Mesendoderm (in vitro differentiated cells): ENCODE results near the gene NTRK3.

Source experiments
- DNase-seq: peaks from one replicate; pipeline ENCODE4 v3.0.0; 2013
- H2AK5ac ChIP-seq: 2 replicates; pipeline ENCODE4 v1.6.1; 2013; ENCODE audit warnings: low read length, inconsistent platforms
- H2BK120ac ChIP-seq: 2 replicates; pipeline ENCODE4 v1.6.1; 2013; ENCODE audit warnings: low read depth, mild to moderate bottlenecking, low read length, moderate library complexity, mixed read lengths
- H2BK15ac ChIP-seq: replicated peaks from 2 replicates; pipeline ENCODE4 v1.6.1; 2013; ENCODE audit warnings: low read depth, mild to moderate bottlenecking, moderate library complexity
- H2BK5ac ChIP-seq: 2 replicates; pipeline ENCODE4 v1.6.1; 2013; ENCODE audit warnings: low read length, inconsistent platforms
- H3K18ac ChIP-seq: 2 replicates; pipeline ENCODE4 v1.6.1; 2013; ENCODE audit warnings: mild to moderate bottlenecking, low read length, mixed read lengths
- H3K23ac ChIP-seq: one replicate; pipeline ENCODE4 v1.6.1; 2013; ENCODE audit warnings: low read length
- H3K27ac ChIP-seq: 2 replicates; pipeline ENCODE4 v1.5.1; 2013; ENCODE audit warnings: low read depth, mild to moderate bottlenecking, inconsistent platforms, low read length, moderate library complexity
- H3K27me3 ChIP-seq: 2 replicates; pipeline ENCODE4 v1.6.1; 2013; ENCODE audit warnings: low read length, control low read depth, mild to moderate bottlenecking, inconsistent platforms; ENCODE audit not compliant: insufficient read depth, poor library complexity
- H3K36me3 ChIP-seq: 2 replicates; pipeline ENCODE4 v1.6.1; 2013; ENCODE audit warnings: low read length, inconsistent platforms; ENCODE audit not compliant: control insufficient read depth, insufficient read depth
- H3K4ac ChIP-seq: one replicate; pipeline ENCODE4 v1.6.1; 2013; ENCODE audit warnings: low read depth, mild to moderate bottlenecking, low read length, moderate library complexity
- H3K4me1 ChIP-seq: 2 replicates; pipeline ENCODE4 v1.6.1; 2013; ENCODE audit warnings: low read depth, low read length, inconsistent platforms; ENCODE audit not compliant: control insufficient read depth
- H3K4me2 ChIP-seq: 2 replicates; pipeline ENCODE4 v1.6.1; 2013; ENCODE audit warnings: low read length
- H3K4me3 ChIP-seq: 2 replicates; pipeline ENCODE4 v1.5.1; 2013; ENCODE audit warnings: mild to moderate bottlenecking, low read length
- H3K56ac ChIP-seq: one replicate; pipeline ENCODE4 v1.6.1; 2013; ENCODE audit warnings: low read length
- H3K79me1 ChIP-seq: 2 replicates; pipeline ENCODE4 v1.6.1; 2013; ENCODE audit warnings: low read length, inconsistent platforms
- H3K79me2 ChIP-seq: 2 replicates; pipeline ENCODE4 v1.6.1; 2013; ENCODE audit warnings: mild to moderate bottlenecking, low read length; ENCODE audit not compliant: control insufficient read depth, insufficient read depth
- H3K9ac ChIP-seq: 2 replicates; pipeline ENCODE4 v1.6.1; 2013; ENCODE audit warnings: low read length, inconsistent platforms
- H4K5ac ChIP-seq: one replicate; pipeline ENCODE4 v1.6.1; 2013; ENCODE audit warnings: low read length
- H4K8ac ChIP-seq: one replicate; pipeline ENCODE4 v1.6.1; 2013; ENCODE audit warnings: low read depth, mild to moderate bottlenecking, control low read depth, low read length, moderate library complexity
- WGBS: extraction: QIAGEN DNeasy Blood & Tissue Kit; methylation state at CpG from one replicate; pipeline ENCODE4 v1.1.7; 2013; ENCODE audit warnings: low lambda C conversion rate, missing lambda C conversion rate; ENCODE audit not compliant: insufficient coverage; ENCODE audit errors: extremely low coverage; 5-methylcytosine and 5-hydroxymethylcytosine counted together

Gene NTRK3

DNA sequence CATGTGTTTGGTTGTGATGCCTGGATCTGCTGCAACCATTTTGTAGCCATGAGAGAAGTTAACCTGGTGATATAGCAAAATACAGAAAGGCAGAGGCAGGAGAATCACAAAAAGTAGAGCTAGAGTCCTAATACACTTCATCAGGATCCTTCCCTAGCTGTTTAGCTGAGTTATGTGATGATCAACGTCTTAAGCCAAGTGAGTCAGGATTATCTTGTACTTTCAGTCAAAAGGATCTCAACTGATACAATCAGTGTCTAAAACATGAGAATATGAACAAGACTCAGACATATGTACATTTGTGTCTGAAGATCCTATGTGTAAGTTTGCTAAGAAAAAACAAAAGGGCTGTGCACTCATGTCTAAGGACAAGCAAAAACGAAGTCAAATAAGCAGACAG, 236.9 kb downstream of the NTRK3 start:
- H2BK120ac ChIP-seq: no peak overlapping the region
- no peak overlapping the region for H2AK5ac ChIP-seq
- H2BK15ac ChIP-seq: no peak overlapping the region
- no peak overlapping the region for H3K9ac ChIP-seq
- no peak overlapping the region for H4K8ac ChIP-seq
- H3K36me3 ChIP-seq: no peaks in the 10 kb centered on the region
- H3K4me1 ChIP-seq: no peaks in the 10 kb centered on the region
- H3K56ac ChIP-seq: no peak overlapping the region
- no peak overlapping the region for H4K5ac ChIP-seq
- no peak overlapping the region for H3K4me3 ChIP-seq
- no peak overlapping the region for H3K4ac ChIP-seq
- H3K18ac ChIP-seq: no peak overlapping the region
- no peak for DNase-seq
- H3K79me2 ChIP-seq: no peaks in the 10 kb centered on the region
- H3K23ac ChIP-seq: no peak overlapping the region
- H3K27me3 ChIP-seq: no peaks in the 10 kb centered on the region
- H3K4me2 ChIP-seq: no peak overlapping the region
- no CpG with 5 or more reads among the region's 2 CpGs for WGBS
- no peak overlapping the region for H3K27ac ChIP-seq
- no peaks in the 10 kb centered on the region for H3K79me1 ChIP-seq
- no peak overlapping the region for H2BK5ac ChIP-seq

DNA sequence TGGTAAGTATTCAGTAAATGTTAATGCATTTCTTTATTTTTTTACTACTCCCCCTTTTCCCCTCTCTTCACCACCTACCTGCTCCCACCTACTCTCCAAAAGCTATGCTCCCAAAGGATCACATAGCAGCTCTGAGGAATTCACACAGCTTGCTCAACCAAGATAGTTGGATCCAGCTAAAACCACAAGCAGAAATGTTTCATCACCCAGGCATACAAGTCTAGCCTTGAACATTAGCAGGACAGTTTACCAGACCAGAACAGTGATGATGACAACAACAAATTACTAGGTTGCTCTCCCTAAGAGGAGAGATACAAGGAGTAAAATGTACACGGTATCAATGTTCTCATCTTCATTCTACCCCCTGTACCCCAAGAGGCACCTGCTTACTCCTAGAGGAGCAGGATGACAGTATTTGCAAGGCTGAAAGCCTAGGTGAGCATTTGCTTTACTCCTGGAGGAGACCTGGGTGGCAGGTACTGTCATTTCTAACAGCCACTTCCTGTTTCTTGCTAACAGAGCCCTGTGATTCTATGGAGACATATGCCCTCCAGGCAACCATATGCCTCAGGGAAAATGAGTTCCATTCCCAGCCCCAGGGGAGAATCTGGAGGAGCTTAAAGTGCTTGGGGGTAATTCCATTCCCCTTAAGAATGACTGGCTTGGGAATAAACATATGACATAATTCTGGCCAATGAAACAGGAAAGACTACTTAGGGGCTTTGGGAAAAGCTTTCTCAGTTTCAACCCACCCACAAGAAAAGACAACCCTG, 237.5 kb downstream of the NTRK3 start:
- DNase-seq: peak; percentile 31
- WGBS: no CpG with 5 or more reads among the region's 1 CpG
- no peak overlapping the region for H3K56ac ChIP-seq

DNA sequence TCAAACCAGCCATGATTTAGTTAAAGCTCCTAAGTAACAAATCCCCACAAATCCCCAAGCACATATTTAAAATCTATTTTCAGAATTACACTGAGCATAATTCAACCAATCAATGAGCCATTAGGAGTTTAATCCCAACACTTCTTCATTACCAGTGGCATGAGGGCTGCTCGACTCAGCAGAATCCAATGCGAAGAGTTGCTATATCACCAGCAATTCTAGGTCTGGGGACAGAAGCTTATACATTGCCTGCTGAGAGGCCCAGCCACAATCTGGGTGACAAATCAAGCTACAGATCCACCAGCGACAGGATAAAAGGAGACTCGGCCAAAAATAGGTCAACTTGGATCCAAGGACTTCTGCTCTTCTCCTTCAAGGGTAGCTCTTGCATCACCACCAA, 238.8 kb downstream of the NTRK3 start:
- no CpG with 5 or more reads among the region's 4 CpGs for WGBS
- no peak overlapping the region for H2AK5ac ChIP-seq
- H3K4me2 ChIP-seq: no peak overlapping the region
- no peak overlapping the region for H2BK120ac ChIP-seq
- H3K36me3 ChIP-seq: no peaks in the 10 kb centered on the region
- H3K9ac ChIP-seq: no peak overlapping the region
- no peak overlapping the region for H2BK5ac ChIP-seq
- no peak overlapping the region for H3K18ac ChIP-seq
- no peaks in the 10 kb centered on the region for H3K79me2 ChIP-seq
- no peak overlapping the region for H4K5ac ChIP-seq
- no peaks in the 10 kb centered on the region for H3K79me1 ChIP-seq
- H3K4me3 ChIP-seq: no peak overlapping the region
- H3K27ac ChIP-seq: no peak overlapping the region
- H3K4me1 ChIP-seq: no peaks in the 10 kb centered on the region
- no peak overlapping the region for H3K4ac ChIP-seq
- no peak for DNase-seq
- H3K27me3 ChIP-seq: no peaks in the 10 kb centered on the region
- H2BK15ac ChIP-seq: no peak overlapping the region
- H4K8ac ChIP-seq: no peak overlapping the region
- no peak overlapping the region for H3K56ac ChIP-seq
- H3K23ac ChIP-seq: no peak overlapping the region

More for the DNA sequence above, 237.5 kb downstream of the NTRK3 start:
- Histone ChIP-seq H3K23ac (no peak overlapping the region), H2BK5ac (no peak overlapping the region), H2AK5ac (no peak overlapping the region), H3K18ac (no peak overlapping the region), H3K36me3 (no peaks in the 10 kb centered on the region), H3K27ac (no peak overlapping the region), H3K9ac (no peak overlapping the region), H3K4ac (no peak overlapping the region), H3K4me2 (no peak overlapping the region), H2BK15ac (no peak overlapping the region), H2BK120ac (no peak overlapping the region), H3K79me2 (no peaks in the 10 kb centered on the region), H3K79me1 (no peaks in the 10 kb centered on the region), H3K4me3 (no peak overlapping the region), H4K5ac (no peak overlapping the region), H3K27me3 (no peaks in the 10 kb centered on the region), H3K4me1 (no peaks in the 10 kb centered on the region), H4K8ac (no peak overlapping the region)

DNA sequence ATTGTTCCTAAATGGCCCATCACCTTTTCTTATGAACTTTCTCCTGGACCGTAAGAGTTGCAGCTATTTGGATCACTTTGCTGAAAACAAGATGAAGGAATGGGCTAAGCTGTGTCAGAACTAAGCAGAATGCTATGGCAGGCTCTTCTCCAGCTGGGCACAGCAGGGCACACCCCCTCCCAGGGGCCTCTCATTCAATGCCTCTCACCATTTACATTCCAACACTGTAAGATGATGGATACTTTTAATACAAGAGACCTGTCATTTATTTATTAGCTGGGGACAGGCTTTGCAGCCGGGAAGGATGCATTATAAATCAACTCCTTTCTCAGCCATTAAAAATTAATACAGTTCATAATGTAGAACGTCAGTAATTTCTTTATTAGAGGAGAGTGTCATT, 240.1 kb downstream of the NTRK3 start:
- H3K27me3 ChIP-seq: no peaks in the 10 kb centered on the region
- no peak overlapping the region for H4K8ac ChIP-seq
- no peaks in the 10 kb centered on the region for H3K79me2 ChIP-seq
- no peak overlapping the region for H3K56ac ChIP-seq
- H3K18ac ChIP-seq: no peak overlapping the region
- no peak overlapping the region for H2BK120ac ChIP-seq
- no peak overlapping the region for H3K23ac ChIP-seq
- H3K4me3 ChIP-seq: no peak overlapping the region
- H4K5ac ChIP-seq: no peak overlapping the region
- WGBS: no CpG with 5 or more reads among the region's 3 CpGs
- DNase-seq: no peak
- H3K9ac ChIP-seq: no peak overlapping the region
- H3K4ac ChIP-seq: no peak overlapping the region
- no peak overlapping the region for H2BK15ac ChIP-seq
- H3K4me1 ChIP-seq: no peaks in the 10 kb centered on the region
- H3K4me2 ChIP-seq: no peak overlapping the region
- no peak overlapping the region for H2BK5ac ChIP-seq
- no peaks in the 10 kb centered on the region for H3K79me1 ChIP-seq
- no peak overlapping the region for H3K27ac ChIP-seq
- H3K36me3 ChIP-seq: no peaks in the 10 kb centered on the region
- no peak overlapping the region for H2AK5ac ChIP-seq

DNA sequence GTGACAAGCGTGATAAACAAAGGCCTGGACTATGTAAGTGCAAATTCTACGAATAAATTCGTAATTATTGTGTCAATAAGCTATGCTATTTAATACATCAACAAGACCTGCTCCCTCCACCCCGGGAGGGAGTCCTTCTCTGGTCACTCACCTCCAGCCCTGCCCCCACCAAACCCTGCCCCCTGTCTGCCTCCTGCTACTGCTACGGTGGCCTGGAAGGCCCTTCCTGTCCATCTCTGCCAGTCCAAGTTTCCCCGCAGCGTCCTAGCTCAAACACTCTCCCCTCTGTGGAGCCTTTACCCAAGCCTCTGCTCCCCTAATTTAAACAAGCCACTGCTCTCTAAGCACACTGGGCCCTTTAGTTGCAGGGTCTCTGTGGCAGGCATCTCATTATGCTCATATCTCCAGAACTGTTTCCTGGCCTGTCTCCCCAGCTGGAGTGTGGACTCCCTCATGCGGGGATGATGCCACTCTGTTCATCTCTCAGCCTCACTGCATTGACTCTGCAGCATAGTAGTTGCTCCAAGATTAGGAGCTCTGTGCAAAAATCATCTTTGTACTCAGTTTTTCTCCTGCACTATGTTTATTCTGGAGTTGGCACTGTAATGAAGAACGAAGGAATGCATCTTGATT, 241.2 kb downstream of the NTRK3 start:
- Histone ChIP-seq H3K4me2 (no peak overlapping the region), H3K27ac (no peak overlapping the region), H3K36me3 (no peaks in the 10 kb centered on the region), H3K23ac (no peak overlapping the region), H3K4me1 (no peaks in the 10 kb centered on the region), H2BK120ac (no peak overlapping the region), H3K18ac (no peak overlapping the region), H3K4ac (no peak overlapping the region), H3K9ac (no peak overlapping the region), H3K56ac (no peak overlapping the region), H3K79me1 (no peaks in the 10 kb centered on the region), H3K79me2 (no peaks in the 10 kb centered on the region), H2BK5ac (no peak overlapping the region), H2BK15ac (no peak overlapping the region), H3K4me3 (no peak overlapping the region), H3K27me3 (no peaks in the 10 kb centered on the region), H4K8ac (no peak overlapping the region), H2AK5ac (no peak overlapping the region), H4K5ac (no peak overlapping the region)
- WGBS: no CpG with 5 or more reads among the region's 9 CpGs
- DNase-seq: peak; percentile 18
